GM19455 (cell line): ENCODE measurements around the gene EIF4G3.
"Not testable (repeated sequence)": the region's sequence is repeated elsewhere in the genome, so short reads cannot be mapped to it uniquely, and the experiment has no call there.

ENCODE experiments used
- ATAC-seq: cut with Tn5 transposase; IDR thresholded peaks from one replicate; pipeline ENCODE4 v1.9.1; 2021; ENCODE audit not compliant: unreplicated experiment

The EIF4G3 gene

GRCh38 chr1:21069549-21069948, 107.1 kb downstream of the EIF4G3 start:
- ATAC-seq = no peak

- no peak for ATAC-seq
Measured at GRCh38 chr1:21068937-21069336, 107.8 kb downstream of the EIF4G3 start.

GRCh38 chr1:21067551-21068227, 109.0 kb downstream of the EIF4G3 start:
- no peak for ATAC-seq

- no peak for ATAC-seq
Measured at GRCh38 chr1:21066356-21067012, 110.2 kb downstream of the EIF4G3 start.

GRCh38 chr1:21065851-21066250, 110.8 kb downstream of the EIF4G3 start:
- no peak for ATAC-seq

GRCh38 chr1:21064057-21064456, 112.6 kb downstream of the EIF4G3 start:
- ATAC-seq = no peak

GRCh38 chr1:21060523-21060922, 116.2 kb downstream of the EIF4G3 start:
- ATAC-seq = no peak

GRCh38 chr1:21059021-21059420, 117.7 kb downstream of the EIF4G3 start:
- no peak for ATAC-seq

GRCh38 chr1:21058035-21058793, 118.5 kb downstream of the EIF4G3 start:
- no peak for ATAC-seq

- ATAC-seq = not testable (repeated sequence)
Measured at GRCh38 chr1:21053189-21053928, 123.3 kb downstream of the EIF4G3 start.

GRCh38 chr1:21052034-21052433, 124.7 kb downstream of the EIF4G3 start:
- ATAC-seq = no peak

GRCh38 chr1:21051177-21051825, 125.4 kb downstream of the EIF4G3 start:
- no peak for ATAC-seq

GRCh38 chr1:21050031-21050430, 126.7 kb downstream of the EIF4G3 start:
- ATAC-seq = no peak

GRCh38 chr1:21048462-21048861, 128.2 kb downstream of the EIF4G3 start:
- no peak for ATAC-seq

GRCh38 chr1:21046132-21046531, 130.6 kb downstream of the EIF4G3 start:
- ATAC-seq = no peak

DNA sequence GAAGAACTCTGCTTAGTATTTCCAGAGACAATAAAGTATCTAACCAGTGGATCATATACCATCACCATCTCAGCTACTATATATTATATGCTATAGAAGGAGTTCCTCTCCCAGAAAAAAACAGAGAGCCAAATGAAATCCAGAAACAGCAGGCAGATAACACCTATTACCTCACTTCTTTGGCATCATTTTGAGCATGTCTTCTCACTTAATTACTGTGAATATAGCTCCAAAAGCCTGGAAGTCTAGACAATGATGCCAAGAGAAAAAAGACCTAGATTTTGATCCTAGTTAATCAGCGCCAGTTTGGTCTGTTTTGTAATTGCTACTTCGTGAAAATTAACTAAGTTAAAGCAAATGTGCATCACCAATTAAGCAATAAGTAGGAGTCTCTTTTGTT, 131.3 kb downstream of the EIF4G3 start:
- ATAC-seq = no peak

DNA sequence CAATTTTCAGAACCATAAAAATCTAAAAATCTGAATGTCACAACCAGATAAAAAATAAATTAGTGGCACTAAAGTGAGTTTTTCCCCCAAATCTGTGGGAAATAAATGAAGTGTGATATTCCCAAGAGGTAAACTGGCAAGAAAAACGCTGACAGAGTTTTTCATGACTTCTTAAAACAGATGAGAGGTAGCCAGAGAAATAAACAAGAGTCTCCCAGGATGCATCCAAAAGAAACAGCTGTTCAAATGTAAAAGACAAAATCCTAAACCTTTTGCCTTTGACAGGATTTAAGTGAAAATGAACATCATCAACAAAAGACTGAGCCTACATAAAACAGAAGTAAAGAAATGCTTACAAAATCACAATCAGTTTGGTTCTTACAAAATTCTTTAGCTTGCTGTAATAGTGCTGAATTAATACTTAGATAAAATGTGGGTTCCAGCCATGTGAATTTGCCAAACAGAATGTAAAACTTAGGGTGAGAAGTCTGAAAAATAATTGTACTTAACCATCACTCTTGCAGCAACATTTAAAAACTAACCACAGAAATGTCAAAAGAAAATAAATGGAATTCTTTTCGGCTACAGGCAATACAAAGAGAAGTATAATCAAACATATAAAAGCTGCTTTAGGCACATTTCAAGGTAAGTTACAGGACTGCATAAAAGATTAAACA, 133.6 kb downstream of the EIF4G3 start:
- no peak for ATAC-seq

DNA sequence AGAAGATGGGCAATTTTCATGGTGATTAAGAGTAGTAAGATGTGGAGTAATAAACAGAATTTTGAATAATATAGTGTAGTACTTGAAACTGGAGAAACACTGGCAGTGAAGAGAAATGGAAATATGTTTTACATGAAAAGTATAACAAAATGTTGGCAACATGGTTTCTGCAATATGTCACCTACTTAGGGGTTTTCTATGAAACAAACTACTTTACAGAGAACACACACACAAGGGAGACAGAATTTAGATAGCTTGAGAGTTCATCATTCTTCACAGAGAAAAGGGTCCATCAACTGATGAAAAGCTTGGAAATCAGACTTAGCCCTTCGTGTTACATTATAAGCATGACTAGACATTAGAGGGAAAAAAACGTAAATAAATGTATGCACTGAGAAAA, 135.2 kb downstream of the EIF4G3 start:
- ATAC-seq = no peak

DNA sequence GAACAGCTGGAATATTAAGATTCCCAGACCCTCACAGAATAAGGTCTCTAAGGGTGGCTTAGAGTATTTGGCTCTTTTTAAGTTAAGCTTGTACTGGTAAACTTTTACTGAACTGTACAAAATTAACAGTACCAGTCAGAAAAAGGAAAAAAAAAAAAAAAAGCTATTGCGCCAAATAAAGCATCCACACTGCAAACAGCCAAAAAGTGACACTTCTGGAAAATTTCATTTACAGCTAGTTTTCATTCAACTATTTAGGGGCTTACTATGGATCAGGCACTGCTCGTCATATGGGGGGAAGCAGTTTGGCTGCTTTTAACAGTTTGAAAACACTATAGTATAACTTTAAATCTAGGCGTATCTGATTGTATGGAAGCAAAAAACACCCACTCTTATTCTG, 139.6 kb downstream of the EIF4G3 start:
- ATAC-seq = no peak

DNA sequence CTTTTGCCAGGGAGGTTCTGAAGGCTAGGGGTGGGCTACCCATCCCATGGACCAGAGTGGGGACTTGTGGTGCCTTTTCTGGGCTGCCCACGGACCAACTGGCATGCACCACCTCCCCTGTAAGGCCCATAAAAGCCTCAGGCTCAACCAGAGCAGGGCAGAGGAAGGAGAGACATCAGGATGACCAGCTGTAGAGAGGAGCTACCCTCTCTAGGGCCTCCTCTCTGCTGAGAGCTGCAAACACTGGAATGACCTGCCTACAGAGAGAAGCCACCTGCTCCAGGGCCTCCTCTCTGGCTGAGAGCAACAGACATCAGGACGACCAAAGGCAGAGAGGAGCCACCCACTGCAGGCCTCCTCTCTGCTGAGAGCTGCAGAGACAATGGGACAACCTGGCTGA, 140.9 kb downstream of the EIF4G3 start:
- no peak for ATAC-seq
